Vagina (tissue), 2 donors: Measurements from ENCODE around the gene COL7A1. TPM values are rescaled to one million over a fixed set of nuclear protein-coding genes. Genes with fewer than 3 reads are reported as not detected.

ENCODE experiments used
- DNase-seq, 2 donors: peaks; one replicate each; pipeline ENCODE4 v3.0.0-alpha.2; 2017; ENCODE audit errors: extremely low spot score in 2 of 2
- H3K27ac ChIP-seq: fragments of 200-600 bp; sonication (generic); one replicate; pipeline ENCODE4 v1.5.1; 2019
- H3K27me3 ChIP-seq: fragments of 200-600 bp; sonication (generic); one replicate; pipeline ENCODE4 v1.5.1; 2019
- H3K36me3 ChIP-seq, 2 donors: fragments of 200-600 bp; sonication (generic); one replicate each; pipeline ENCODE4 v1.5.1; 2017 to 2019
- H3K4me1 ChIP-seq: fragments of 200-600 bp; sonication (generic); one replicate; pipeline ENCODE4 v1.5.1; 2019
- H3K4me3 ChIP-seq, 2 donors: fragments of 200-600 bp; sonication (generic); 1 replicate in 1 of 2; 2 replicates in 1 of 2; pipeline ENCODE4 v1.5.1; 2016 to 2019
- H3K9me3 ChIP-seq: fragments of 200-600 bp; sonication (generic); one replicate; pipeline ENCODE4 v1.5.1; 2019
- POLR2A ChIP-seq, 2 donors: fragments of 450-650 bp; IDR thresholded peaks; one replicate each; pipeline ENCODE4 v1.6.1; 2017; ENCODE audit warnings: antibody characterized with exemption in 2 of 2, mild to moderate bottlenecking in 2 of 2, moderate library complexity in 2 of 2
- POLR2AphosphoS5 ChIP-seq, 2 donors: sonication (generic); formaldehyde crosslinking; IDR thresholded peaks; one replicate each; pipeline ENCODE4 v1.9.0; 2017; ENCODE audit warnings: antibody characterized with exemption in 2 of 2, mild to moderate bottlenecking in 2 of 2, low read depth in 1 of 2; ENCODE audit not compliant: insufficient read depth in 1 of 2
- intact Hi-C: fragments of 100-400 bp; cut with DNase I; formaldehyde crosslinking; loops from one replicate; pipeline ENCODE4 v1.15.1; 2023
- total RNA-seq: library from RNA; depleted of rRNA; stranded (reverse); fragments of >200 nt; gene quantifications from one replicate; pipeline ENCODE4 v1.2.3, GENCODE V29; 2016
- TF ChIP-seq, protein P1 (sequence below), 3 experiments: fragments of 450-650 bp in 2 of 3; fragments of 200-600 bp in 1 of 3; sonication (generic) in 1 of 3; IDR thresholded peaks; one replicate each; pipeline ENCODE4 v1.5.1; 2017 to 2019; ENCODE audit warnings: antibody characterized with exemption in 3 of 3, mild to moderate bottlenecking in 2 of 3, moderate library complexity in 2 of 3

The COL7A1 gene
- total RNA-seq, 1 donor from 2014 or later: 148 TPM

DNA sequence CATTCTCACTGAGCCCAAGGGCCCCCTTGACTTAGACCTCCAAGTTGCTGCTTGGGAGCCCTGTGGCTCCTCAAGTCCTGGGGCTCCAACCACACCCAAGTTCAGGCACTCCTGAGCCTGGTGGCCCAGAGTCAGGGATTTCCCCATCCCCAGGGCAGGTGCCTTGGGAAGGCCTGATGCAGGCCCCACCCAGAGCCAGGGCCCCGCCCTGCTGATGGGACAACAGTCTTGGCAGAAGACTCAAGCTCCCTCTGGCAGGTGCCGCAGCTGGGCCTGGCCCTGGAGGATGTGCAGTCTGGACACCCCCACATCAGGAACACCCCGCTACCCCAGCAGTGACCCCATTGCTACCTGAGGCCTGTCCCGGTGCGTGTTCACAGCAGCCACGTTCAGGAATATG, 73.5 kb downstream of the COL7A1 start:
- H3K36me3 ChIP-seq: no peaks in the 10 kb centered on the region
- intact Hi-C loops: loop anchor here (5.0 kb wide), 1 partner anchor 1866 kb away; no protein-coding TSS in a partner anchor
- no peaks in the 10 kb centered on the region for H3K27me3 ChIP-seq
- H3K4me3 ChIP-seq: no peak overlapping the region
- no peak overlapping the region for H3K27ac ChIP-seq
- TF ChIP-seq POLR2AphosphoS5 (IDR thresholded peaks at IDR 0.05; ENCODE audit: insufficient read depth in 1 of 2, low read depth in 1 of 2) (no peak), POLR2A (IDR thresholded peaks at IDR 0.05) (no peak)
- TF ChIP-seq, protein P1, sequence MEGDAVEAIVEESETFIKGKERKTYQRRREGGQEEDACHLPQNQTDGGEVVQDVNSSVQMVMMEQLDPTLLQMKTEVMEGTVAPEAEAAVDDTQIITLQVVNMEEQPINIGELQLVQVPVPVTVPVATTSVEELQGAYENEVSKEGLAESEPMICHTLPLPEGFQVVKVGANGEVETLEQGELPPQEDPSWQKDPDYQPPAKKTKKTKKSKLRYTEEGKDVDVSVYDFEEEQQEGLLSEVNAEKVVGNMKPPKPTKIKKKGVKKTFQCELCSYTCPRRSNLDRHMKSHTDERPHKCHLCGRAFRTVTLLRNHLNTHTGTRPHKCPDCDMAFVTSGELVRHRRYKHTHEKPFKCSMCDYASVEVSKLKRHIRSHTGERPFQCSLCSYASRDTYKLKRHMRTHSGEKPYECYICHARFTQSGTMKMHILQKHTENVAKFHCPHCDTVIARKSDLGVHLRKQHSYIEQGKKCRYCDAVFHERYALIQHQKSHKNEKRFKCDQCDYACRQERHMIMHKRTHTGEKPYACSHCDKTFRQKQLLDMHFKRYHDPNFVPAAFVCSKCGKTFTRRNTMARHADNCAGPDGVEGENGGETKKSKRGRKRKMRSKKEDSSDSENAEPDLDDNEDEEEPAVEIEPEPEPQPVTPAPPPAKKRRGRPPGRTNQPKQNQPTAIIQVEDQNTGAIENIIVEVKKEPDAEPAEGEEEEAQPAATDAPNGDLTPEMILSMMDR (IDR thresholded peaks at IDR 0.05): no peak
- no peaks in the 10 kb centered on the region for H3K4me1 ChIP-seq
- DNase-seq: no peak
- H3K9me3 ChIP-seq: no peaks in the 10 kb centered on the region

DNA sequence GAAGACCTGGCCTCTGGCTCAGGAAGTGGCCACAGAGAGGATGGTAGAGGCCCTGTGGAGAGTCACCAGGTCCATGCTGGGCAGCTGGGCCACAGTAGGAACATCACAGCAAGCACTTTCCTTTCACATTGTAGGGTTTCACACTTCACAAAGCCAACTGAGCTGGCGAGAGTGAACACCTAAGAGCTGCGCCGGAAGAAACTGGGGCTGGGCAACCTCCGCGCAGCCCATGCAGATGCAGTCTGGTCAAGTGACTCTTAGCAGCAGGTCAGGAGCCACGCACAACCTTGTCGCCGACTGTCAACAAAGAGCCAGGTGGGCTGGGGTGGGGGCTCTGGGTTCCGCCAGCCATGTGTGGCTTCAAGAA, 75.9 kb downstream of the COL7A1 start:
- no peaks in the 10 kb centered on the region for H3K36me3 ChIP-seq
- intact Hi-C loops: no loop called here
- TF ChIP-seq POLR2A (IDR thresholded peaks at IDR 0.05): no peak
- TF ChIP-seq POLR2AphosphoS5 (IDR thresholded peaks at IDR 0.05; ENCODE audit: insufficient read depth in 1 of 2, low read depth in 1 of 2): no peak
- TF ChIP-seq, protein P1 (IDR thresholded peaks at IDR 0.05): no peak
- H3K27ac ChIP-seq: no peak overlapping the region
- H3K4me3 ChIP-seq: no peak overlapping the region
- no peaks in the 10 kb centered on the region for H3K4me1 ChIP-seq
- H3K27me3 ChIP-seq: no peaks in the 10 kb centered on the region
- no peak for DNase-seq
- H3K9me3 ChIP-seq: no peaks in the 10 kb centered on the region

DNA sequence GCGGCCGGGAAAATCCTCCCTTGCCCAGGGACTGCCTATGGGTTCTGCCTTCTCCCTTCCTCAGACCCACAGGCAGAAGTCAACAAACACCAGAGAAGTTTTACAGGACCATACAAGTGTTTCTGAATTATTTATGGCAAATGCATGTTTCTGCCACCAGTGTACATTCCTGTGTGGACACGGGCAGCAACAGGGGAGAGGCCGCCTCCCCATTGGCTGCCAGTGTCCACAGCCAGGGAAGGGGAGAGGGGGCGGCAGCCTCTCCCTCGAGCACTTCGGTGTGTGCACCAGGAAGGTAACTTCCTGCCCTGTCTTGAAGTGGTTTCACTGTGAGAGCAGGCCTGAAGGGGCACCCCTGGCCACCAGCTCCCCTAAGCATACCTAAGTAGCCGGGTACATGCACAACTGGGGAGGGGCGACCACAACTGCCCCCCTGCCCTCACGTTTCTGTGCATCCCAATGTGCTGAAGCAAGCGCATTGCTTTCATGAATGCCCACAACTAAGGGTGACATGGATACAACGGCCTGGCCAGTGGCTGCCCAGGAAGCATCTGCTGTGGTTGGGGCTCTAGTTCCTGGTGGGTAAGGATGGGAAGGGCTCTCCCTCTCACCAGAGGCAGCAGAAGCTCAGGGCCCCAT, 76.4 kb downstream of the COL7A1 start:
- H3K27ac ChIP-seq: no peak overlapping the region
- intact Hi-C loops: no loop called here
- TF ChIP-seq, protein P1 (IDR thresholded peaks at IDR 0.05): no peak
- no peak for TF ChIP-seq POLR2A (IDR thresholded peaks at IDR 0.05)
- TF ChIP-seq POLR2AphosphoS5 (IDR thresholded peaks at IDR 0.05; ENCODE audit: insufficient read depth in 1 of 2, low read depth in 1 of 2): no peak
- H3K27me3 ChIP-seq: no peaks in the 10 kb centered on the region
- H3K4me3 ChIP-seq: no peak overlapping the region
- no peaks in the 10 kb centered on the region for H3K4me1 ChIP-seq
- no peak for DNase-seq
- H3K9me3 ChIP-seq: no peaks in the 10 kb centered on the region
- no peaks in the 10 kb centered on the region for H3K36me3 ChIP-seq

DNA sequence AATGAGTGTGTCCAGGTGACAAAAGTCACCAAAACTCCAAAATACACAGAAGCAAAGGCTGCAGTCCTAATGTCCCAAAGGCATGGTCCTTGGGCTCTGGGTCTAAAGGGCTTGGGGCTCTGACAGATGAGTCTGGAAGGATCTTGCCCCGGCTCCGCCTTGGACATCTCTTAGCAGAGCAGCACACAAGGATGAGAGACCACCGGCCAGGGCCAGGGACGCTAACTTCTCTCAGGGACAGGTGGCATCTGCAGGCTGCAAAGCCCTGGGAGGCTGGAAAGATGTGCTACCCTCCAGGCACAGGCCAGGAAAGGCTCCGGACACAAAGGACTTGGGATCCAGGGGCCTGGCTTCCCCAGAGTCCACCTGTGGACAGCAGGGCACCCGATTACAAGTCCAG, 77.1 kb downstream of the COL7A1 start:
- Histone ChIP-seq H3K9me3 (no peaks in the 10 kb centered on the region), H3K36me3 (no peaks in the 10 kb centered on the region), H3K27me3 (no peaks in the 10 kb centered on the region), H3K4me3 (no peak overlapping the region), H3K4me1 (no peaks in the 10 kb centered on the region), H3K27ac (no peak overlapping the region)
- intact Hi-C loops: no loop called here
- TF ChIP-seq POLR2AphosphoS5 (IDR thresholded peaks at IDR 0.05; ENCODE audit: insufficient read depth in 1 of 2, low read depth in 1 of 2): no peak
- TF ChIP-seq POLR2A (IDR thresholded peaks at IDR 0.05): no peak
- TF ChIP-seq, protein P1 (IDR thresholded peaks at IDR 0.05): no peak
- no peak for DNase-seq

DNA sequence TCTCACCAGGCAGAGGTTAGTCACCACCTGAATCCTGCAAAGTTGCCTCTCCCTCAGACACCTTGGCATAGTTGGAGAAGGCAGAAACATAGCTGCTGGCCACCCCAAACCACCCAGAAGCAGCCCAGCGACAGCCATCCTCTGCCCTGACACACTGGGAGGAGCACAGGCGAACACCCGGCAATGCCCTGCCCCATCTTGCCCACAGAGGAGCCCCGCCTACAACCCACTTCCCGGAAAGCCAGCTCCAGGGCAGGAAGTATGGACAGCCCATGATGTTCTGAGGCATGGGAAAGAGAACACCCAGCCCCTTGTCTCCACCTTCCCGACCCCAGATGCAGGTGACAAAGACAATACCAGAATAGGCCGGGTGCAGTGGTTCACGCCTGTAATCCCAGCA, 78.6 kb downstream of the COL7A1 start:
- no peak for DNase-seq
- Histone ChIP-seq H3K4me1 (no peaks in the 10 kb centered on the region), H3K4me3 (no peak overlapping the region), H3K27ac (no peak overlapping the region), H3K9me3 (no peaks in the 10 kb centered on the region), H3K36me3 (no peaks in the 10 kb centered on the region), H3K27me3 (no peaks in the 10 kb centered on the region)
- TF ChIP-seq POLR2A (IDR thresholded peaks at IDR 0.05): no peak
- TF ChIP-seq, protein P1 (IDR thresholded peaks at IDR 0.05): no peak
- intact Hi-C loops: no loop called here
